GM12878 (cell line): Measurements from ENCODE around the gene UIMC1.
"Not testable (repeated sequence)": the region's sequence is repeated elsewhere in the genome, so short reads cannot be mapped to it uniquely, and the experiment has no call there.

Source experiments
- EP300 ChIP-seq, 2 experiments: fragments of 150-350 bp in 1 of 2; IDR thresholded peaks; 2 replicates each; pipeline ENCODE4 v1.6.1; 2011 to 2012; ENCODE audit warnings: low read depth in 2 of 2, low read length in 2 of 2, borderline replicate concordance in 1 of 2, improper control_type of control experiment in 1 of 2, inconsistent platforms in 1 of 2; ENCODE audit not compliant: control insufficient read depth in 1 of 2
- NR2C2 ChIP-seq: IDR thresholded peaks from 2 replicates; pipeline ENCODE4 v1.6.1; 2011; ENCODE audit warnings: borderline replicate concordance, low read depth; ENCODE audit not compliant: control insufficient read depth, insufficient read length
- POLR2A ChIP-seq: IDR thresholded peaks from 2 replicates; pipeline ENCODE4 v1.6.1; 2011; ENCODE audit warnings: low read depth, mild to moderate bottlenecking, low read length
- ZNF384 ChIP-seq: IDR thresholded peaks from 2 replicates; pipeline ENCODE4 v1.6.1; 2012; ENCODE audit warnings: low read depth, mild to moderate bottlenecking, low read length, improper control_type of control experiment, borderline replicate concordance
- TF ChIP-seq, protein P1 (sequence below): IDR thresholded peaks from 2 replicates; pipeline ENCODE4 v1.6.1; 2011; ENCODE audit warnings: mild to moderate bottlenecking, low read depth, low read length, moderate library complexity; ENCODE audit not compliant: insufficient replicate concordance
- TF ChIP-seq, protein P2 (sequence below), 3 experiments: IDR thresholded peaks in 2 of 3; conservative IDR thresholded peaks in 1 of 3; 2 replicates each; pipeline ENCODE4 v1.5.1; 2011; ENCODE audit warnings: low read depth in 3 of 3, low read length in 3 of 3, mild to moderate bottlenecking in 3 of 3, control low read depth in 2 of 3, moderate library complexity in 2 of 3, inconsistent platforms in 1 of 3, mixed read lengths in 1 of 3; ENCODE audit not compliant: control insufficient read depth in 2 of 3, insufficient read depth in 1 of 3; ENCODE audit errors: extremely low read depth in 1 of 3

DNA sequence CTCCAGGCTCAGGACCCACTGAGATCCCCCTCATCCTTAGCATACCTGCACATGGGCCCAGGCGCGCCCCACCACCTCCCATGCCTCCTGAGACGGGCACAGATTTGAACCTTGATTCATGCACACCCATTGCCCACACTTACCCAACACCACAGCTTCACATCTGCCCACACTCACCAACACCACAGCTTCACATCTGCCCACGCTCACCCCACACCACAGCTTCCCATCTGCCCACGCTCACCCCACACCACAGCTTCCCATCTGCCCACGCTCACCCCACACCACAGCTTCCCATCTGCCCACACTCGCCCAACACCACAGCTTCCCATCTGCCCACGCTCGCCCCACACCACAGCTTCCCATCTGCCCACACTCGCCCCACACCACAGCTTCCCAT lies 135.9 kb downstream of the UIMC1 start:
- TF ChIP-seq, protein P1, sequence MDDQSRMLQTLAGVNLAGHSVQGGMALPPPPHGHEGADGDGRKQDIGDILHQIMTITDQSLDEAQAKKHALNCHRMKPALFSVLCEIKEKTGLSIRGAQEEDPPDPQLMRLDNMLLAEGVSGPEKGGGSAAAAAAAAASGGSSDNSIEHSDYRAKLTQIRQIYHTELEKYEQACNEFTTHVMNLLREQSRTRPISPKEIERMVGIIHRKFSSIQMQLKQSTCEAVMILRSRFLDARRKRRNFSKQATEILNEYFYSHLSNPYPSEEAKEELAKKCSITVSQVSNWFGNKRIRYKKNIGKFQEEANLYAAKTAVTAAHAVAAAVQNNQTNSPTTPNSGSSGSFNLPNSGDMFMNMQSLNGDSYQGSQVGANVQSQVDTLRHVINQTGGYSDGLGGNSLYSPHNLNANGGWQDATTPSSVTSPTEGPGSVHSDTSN: not testable (repeated sequence)
- not testable (repeated sequence) for TF ChIP-seq ZNF384; EP300 (IDR thresholded peaks at IDR 0.05; ENCODE audit: borderline replicate concordance in 1 of 2, control insufficient read depth in 1 of 2, low read depth in 2 of 2, low read length in 2 of 2); POLR2A; NR2C2
- TF ChIP-seq, protein P2, sequence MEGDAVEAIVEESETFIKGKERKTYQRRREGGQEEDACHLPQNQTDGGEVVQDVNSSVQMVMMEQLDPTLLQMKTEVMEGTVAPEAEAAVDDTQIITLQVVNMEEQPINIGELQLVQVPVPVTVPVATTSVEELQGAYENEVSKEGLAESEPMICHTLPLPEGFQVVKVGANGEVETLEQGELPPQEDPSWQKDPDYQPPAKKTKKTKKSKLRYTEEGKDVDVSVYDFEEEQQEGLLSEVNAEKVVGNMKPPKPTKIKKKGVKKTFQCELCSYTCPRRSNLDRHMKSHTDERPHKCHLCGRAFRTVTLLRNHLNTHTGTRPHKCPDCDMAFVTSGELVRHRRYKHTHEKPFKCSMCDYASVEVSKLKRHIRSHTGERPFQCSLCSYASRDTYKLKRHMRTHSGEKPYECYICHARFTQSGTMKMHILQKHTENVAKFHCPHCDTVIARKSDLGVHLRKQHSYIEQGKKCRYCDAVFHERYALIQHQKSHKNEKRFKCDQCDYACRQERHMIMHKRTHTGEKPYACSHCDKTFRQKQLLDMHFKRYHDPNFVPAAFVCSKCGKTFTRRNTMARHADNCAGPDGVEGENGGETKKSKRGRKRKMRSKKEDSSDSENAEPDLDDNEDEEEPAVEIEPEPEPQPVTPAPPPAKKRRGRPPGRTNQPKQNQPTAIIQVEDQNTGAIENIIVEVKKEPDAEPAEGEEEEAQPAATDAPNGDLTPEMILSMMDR (IDR thresholded peaks at IDR 0.05 in 2 of 3, conservative IDR thresholded peaks at IDR 0.05 in 1 of 3; ENCODE audit: control insufficient read depth in 2 of 3, extremely low read depth in 1 of 3, insufficient read depth in 1 of 3, low read depth in 3 of 3, low read length in 3 of 3): not testable (repeated sequence)
